Activated CD4-positive, alpha-beta T cell treated with anti-CD3 and anti-CD28 coated beads for 24 hours (primary cell): ENCODE results near the gene MICAL3.

Source experiments
- DNase-seq, 2 donors: peaks; one replicate each; pipeline ENCODE4 v3.0.0-alpha.2; 2020; ENCODE audit warnings: low read depth in 2 of 2

Gene MICAL3

GRCh38 chr22:17930455-17931313, 93.7 kb downstream of the MICAL3 start:
- DNase-seq = no peak

DNA sequence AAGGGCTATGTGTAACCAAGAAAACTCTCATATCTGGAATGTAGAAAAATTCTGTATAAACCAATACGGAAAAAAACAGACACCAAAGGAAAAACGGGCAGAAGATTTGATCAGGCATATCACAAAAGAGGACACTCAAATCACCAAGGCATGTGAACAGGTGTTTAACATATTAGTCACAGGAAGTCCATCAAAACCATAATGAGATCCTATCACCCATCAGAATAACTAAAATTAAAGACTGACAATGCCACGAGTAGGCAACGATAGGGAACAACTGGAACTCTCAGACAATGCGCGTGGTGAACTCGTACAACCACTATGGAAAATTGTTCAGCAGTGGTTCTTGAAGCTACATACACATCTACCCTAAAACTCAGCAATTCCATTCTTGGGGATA, 94.5 kb downstream of the MICAL3 start:
- DNase-seq = no peak

DNA sequence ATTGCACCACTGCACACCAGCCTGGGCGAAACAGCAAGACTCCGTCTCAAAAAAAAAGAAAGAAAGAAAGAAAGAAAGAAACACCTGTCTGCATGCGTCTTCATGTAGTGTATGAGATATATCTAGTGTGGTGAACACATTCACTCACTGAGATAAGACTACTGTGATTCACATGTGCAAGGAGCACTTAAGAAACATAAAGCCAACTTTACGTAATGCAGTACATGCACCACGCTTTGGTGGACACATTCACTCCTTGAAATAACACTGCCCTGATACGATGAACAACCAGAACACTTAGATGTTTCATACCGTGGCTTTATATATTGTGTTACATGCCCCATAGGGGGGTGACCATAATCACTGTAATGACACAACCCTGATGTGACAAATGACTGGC, 96.0 kb downstream of the MICAL3 start:
- DNase-seq = no peak

- no peak for DNase-seq
These were observed 97.3 kb downstream of the MICAL3 start for GRCh38 chr22:17927062-17927461.

- DNase-seq = no peak
These were observed 97.8 kb downstream of the MICAL3 start for GRCh38 chr22:17926516-17926915.

GRCh38 chr22:17925431-17925841, 98.9 kb downstream of the MICAL3 start:
- DNase-seq = no peak

- DNase-seq = no peak
These were observed 99.5 kb downstream of the MICAL3 start for GRCh38 chr22:17924735-17925364.

DNA sequence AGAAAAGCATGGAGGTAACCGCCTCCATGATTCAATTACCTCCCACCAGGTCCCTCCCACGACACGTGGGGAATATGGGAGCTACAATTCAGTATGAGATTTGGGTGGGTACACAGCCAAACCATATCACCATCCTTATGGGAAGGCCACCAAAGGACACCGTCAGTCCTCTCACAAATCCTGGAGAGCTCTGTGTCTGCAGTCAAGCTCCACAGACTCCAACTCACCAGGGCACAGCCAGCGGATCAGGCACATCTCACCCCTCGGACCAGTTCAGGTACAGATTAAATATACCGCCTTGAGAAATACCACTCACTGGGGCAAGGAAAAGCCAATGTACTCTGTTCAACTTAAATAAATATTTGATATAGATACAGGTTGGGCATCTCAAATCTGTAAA, 100.3 kb downstream of the MICAL3 start:
- DNase-seq = no peak

DNA sequence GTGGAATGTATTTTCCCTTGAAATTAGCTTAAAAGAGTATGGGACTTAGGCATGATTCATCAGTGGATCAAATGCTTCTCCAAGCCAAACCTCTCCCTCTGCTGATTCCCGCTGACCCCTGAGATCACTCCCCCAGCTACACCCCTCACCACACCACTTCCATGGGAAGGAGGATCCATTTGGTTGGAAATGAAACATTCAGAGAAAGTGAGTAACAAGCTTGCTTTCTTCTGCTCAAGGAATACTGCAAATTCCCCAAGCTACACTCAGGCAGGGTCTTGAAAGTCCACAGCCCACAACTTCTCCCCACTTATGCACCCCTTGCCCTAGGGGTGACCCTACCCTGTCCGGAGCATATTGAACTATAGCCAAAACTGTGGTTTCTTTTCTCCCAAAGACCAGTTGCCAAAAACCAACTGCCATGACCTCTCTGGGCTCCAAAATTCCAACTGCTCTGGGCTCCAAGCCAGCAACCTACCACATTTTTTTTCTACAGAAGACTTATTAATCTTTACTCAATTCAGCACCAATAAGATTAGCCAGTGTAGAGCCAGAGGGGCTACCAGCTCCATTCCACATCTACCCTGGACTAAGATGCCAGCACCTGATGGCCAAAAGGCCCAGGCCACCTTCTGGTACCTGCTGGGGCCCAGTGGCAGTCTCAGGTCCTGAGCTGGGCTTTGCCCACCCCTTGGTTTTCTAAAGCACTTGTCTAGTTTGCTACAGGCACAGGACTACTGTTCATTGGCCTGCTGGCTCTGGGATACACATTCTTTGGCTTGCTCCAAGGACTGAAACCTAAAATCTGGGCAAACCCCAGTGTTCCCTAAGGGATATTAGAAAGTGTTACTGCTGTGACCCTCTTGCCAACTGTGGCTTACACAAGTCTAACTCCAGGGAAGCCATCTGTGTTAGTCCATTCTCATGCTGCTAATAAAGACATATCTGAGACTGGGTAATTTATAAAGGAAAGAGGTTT, 101.1 kb downstream of the MICAL3 start:
- no peak for DNase-seq

DNA sequence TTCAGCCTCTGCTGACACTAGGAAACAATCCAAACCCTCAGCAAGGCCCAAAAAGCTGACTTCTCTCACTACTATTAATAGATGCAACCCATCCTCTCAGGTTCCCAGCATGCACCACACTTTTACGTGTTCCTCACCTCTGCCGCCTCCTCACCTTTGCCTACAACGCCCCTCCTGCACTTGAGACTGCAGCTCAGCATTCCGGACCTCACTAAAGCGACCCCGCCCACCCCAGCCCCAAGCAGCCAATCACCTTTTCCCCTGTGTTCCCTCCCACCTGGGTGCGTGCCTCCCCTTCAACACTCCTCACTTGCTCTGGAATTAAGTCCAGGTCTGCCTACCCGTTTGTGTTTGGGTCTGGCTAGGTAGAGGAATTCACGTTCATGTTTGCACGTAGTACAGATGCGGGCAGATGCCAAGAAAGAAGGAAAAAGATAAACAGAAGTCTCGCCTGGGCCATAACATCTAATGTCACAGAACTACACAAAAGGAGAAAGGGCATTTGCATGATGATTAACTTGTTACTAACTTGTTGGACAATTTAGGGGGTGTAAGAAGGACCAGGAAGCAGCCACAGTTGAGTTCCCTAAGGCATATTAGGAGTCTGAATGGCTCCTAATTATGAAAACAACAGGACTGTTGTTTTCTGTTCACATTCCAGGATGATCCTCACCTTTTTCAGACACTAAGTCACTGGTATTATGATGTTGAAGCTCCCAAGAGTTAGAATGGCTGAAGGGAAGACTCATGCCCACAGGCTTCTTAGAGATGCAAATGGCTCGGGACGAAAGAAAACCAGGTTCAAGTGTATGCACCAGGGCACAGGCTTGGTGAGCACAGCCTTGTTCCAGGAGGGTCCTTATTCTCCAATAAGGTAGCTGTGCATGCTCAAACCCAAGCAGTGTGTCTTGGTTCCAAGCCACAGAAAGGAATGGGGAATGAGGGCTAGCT, 102.2 kb downstream of the MICAL3 start:
- DNase-seq = no peak

GRCh38 chr22:17920992-17921650, 103.2 kb downstream of the MICAL3 start:
- DNase-seq = no peak

DNA sequence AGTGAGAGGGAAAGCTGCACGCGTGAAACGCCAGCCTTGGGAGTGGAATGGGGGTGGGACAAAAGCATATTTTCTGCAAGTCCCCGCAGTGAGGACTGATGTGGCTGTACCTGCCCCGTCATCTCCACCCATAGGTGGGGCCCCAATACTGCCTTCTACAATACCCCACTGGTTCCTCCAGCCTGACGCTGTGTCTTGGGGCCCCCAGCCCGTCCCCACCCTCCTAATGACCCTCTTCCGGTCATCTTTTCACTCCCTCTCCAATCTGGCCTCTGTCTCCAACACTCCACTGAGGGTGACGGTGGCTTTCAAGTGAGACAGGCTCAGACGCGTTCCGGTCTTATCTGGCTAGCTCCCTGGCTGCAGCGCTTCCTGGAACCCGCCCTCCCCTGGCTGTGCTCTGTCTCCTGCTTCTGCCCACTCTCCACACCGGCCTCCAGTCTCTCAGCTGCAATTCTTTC, 104.2 kb downstream of the MICAL3 start:
- no peak for DNase-seq

- no peak for DNase-seq
These were observed 104.9 kb downstream of the MICAL3 start for GRCh38 chr22:17919276-17920144.

- DNase-seq = no peak
These were observed 105.5 kb downstream of the MICAL3 start for GRCh38 chr22:17918840-17919239.

GRCh38 chr22:17917490-17917983, 106.8 kb downstream of the MICAL3 start:
- DNase-seq = no peak

- no peak for DNase-seq
These were observed 108.0 kb downstream of the MICAL3 start for GRCh38 chr22:17916226-17916889.

DNA sequence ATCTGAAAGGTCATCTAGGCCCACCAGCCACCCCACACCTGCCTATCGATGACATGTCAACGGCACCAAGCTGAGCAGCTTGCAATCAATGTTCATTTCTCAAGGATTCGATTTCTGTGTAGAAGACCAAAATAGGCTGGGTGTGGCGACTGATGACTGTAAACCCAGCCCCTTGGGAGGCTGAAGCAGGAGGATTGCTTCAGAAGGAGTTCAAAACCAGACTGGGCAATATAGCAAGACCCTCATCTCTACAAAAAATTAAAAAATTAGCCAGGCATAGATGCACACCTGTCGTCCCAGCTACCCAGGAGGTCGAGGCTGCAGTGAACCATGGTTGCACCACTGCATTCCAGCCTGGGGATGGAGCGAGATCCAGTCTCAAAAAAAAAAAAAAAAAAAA, 108.7 kb downstream of the MICAL3 start:
- DNase-seq = no peak

DNA sequence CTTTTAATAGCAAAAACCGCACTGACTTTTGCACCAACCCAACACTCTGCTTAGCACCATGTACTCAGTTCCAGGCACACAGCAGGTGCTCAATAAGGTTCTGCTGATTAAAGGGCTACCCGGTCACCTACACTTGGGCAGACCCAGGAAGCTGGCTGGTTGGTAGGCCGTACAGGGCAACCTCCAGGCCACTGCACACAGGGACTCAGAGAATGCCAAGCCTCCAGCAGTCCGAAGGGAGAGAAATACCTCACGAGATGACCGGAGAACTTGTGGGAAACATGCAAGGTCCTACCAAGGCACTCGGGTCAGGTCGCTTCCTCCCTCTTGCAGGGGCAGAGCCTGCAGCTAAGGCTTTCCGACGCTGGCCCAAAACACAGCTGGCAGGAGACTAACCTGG, 109.2 kb downstream of the MICAL3 start:
- DNase-seq = no peak

- no peak for DNase-seq
These were observed 109.9 kb downstream of the MICAL3 start for GRCh38 chr22:17914474-17914873.
